ENCODE results near the gene KCNMB3.
"Not testable (repeated sequence)": the region's sequence is repeated elsewhere in the genome, so short reads cannot be mapped to it uniquely, and the experiment has no call there.

The KCNMB3 gene

GRCh38 chr3:179250803-179251476 lies at the start of gene KCNMB3:
Gene KCNMB3 (minus strand): TSS chr3:179251114. CDS start chr3:179250990, 124 bp downstream.
- no peak for DNase-seq

GRCh38 chr3:179299999-179300613 lies 49.2 kb upstream of the KCNMB3 start:
- no peak for DNase-seq

GRCh38 chr3:179299316-179299715 lies 48.4 kb upstream of the KCNMB3 start:
- no peak for DNase-seq

- DNase-seq: no peak
These were observed 47.2 kb upstream of the KCNMB3 start for GRCh38 chr3:179297971-179298725.

GRCh38 chr3:179292450-179292849 lies 41.5 kb upstream of the KCNMB3 start:
- no peak for DNase-seq

- DNase-seq: no peak
These were observed 38.4 kb upstream of the KCNMB3 start for GRCh38 chr3:179289295-179289694.

GRCh38 chr3:179288845-179289244 lies 37.9 kb upstream of the KCNMB3 start:
- DNase-seq: no peak

GRCh38 chr3:179286331-179286730 lies 35.4 kb upstream of the KCNMB3 start:
- no peak for DNase-seq

- DNase-seq: no peak
These were observed 30.9 kb upstream of the KCNMB3 start for GRCh38 chr3:179281825-179282224.

GRCh38 chr3:179279837-179280236 lies 28.9 kb upstream of the KCNMB3 start:
- DNase-seq: no peak

GRCh38 chr3:179278932-179279693 lies 28.2 kb upstream of the KCNMB3 start:
- no peak for DNase-seq

- no peak for DNase-seq
These were observed 27.2 kb upstream of the KCNMB3 start for GRCh38 chr3:179278151-179278550.

- DNase-seq: no peak
These were observed 25.8 kb upstream of the KCNMB3 start for GRCh38 chr3:179276743-179277142.

GRCh38 chr3:179276001-179276400 lies 25.1 kb upstream of the KCNMB3 start:
- no peak for DNase-seq

GRCh38 chr3:179274434-179274833 lies 23.5 kb upstream of the KCNMB3 start:
- not testable (repeated sequence) for DNase-seq

- no peak for DNase-seq
These were observed 21.5 kb upstream of the KCNMB3 start for GRCh38 chr3:179272385-179272784.

- DNase-seq: no peak
These were observed 18.3 kb upstream of the KCNMB3 start for GRCh38 chr3:179269152-179269707.

GRCh38 chr3:179268400-179269051 lies 17.6 kb upstream of the KCNMB3 start:
- DNase-seq: no peak

GRCh38 chr3:179266701-179267211 lies 15.8 kb upstream of the KCNMB3 start:
- no peak for DNase-seq

- DNase-seq: no peak
These were observed 15.0 kb upstream of the KCNMB3 start for GRCh38 chr3:179265875-179266274.

- DNase-seq: no peak
These were observed 14.2 kb upstream of the KCNMB3 start for GRCh38 chr3:179265092-179265491.

- no peak for DNase-seq
These were observed 13.5 kb upstream of the KCNMB3 start for GRCh38 chr3:179264449-179264848.

Measured in activated CD4-positive, alpha-beta T cell treated with anti-CD3 and anti-CD28 coated beads for 1 hour (primary cell).